Stimulated activated CD4-positive, alpha-beta T cell treated with anti-CD3 and anti-CD28 coated beads, TNF-alpha, amount 100 ng/mL, for 4 hours (primary cell): ENCODE results near the gene LMX1B.
"Not testable (repeated sequence)": the region's sequence is repeated elsewhere in the genome, so short reads cannot be mapped to it uniquely, and the experiment has no call there.

Source experiments
- DNase-seq, 3 experiments: peaks; one replicate each; pipeline ENCODE4 v3.0.0-alpha.2; 2020; ENCODE audit warnings: low read depth in 3 of 3

The LMX1B gene

DNA sequence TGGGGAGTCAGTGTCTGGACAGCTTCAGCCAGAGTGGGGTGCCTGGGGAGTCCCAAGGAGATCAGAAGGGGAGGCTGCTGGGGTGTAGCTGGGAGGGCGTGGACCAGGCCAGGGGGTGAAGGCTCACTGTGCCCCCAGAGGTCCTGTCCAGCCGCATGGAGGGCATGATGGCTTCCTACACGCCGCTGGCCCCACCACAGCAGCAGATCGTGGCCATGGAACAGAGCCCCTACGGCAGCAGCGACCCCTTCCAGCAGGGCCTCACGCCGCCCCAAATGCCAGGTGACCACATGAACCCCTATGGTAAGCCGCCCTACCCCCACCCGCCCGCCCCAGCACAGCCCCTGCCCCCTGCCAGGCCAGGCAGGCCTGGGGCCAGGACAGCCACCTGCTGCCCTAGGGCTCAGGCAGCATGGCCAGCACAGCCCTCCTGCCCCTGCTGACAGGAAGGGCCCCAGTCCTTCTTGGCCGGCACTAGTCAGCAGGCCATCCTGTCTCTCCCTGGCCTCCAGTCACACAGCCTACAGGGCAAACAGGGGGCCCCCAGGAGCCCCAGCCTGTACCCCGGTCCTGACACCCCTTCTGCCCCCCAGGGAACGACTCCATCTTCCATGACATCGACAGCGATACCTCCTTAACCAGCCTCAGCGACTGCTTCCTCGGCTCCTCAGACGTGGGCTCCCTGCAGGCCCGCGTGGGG, 82.1 kb downstream of the LMX1B start:
- no peak for DNase-seq

DNA sequence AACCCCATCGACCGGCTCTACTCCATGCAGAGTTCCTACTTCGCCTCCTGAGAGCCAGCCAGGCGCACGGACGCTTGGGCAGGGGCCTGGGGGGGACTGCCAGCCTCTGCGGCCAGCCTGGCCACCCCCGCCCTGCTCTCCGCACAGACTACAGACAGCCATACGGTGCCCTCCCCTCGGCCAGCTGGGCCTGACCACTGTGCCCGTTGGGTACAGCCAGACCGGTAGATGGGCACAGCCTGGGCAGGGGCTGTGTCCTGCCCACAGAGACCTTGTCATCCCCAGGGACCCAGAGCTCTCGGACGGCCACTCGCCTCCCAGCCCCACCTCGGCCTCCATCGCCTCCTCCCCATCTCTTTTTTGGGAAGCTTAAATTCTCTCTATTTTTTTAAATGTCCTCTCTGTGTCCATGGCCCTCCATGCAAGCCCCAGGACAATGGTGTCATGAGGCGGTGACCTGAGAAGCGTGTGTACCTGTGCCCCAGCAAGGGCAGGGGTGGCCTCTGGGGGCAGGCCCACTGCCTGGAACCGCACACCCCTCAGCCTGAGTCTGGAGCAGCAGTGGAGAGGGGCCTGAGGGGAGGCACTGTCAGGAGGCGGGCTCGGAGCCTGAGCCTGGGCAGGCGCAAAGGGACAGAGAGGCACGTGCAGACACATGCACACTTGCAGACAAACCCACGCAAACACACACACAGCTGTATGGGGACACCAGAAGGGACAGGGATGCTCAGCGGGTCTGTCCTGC, 82.8 kb downstream of the LMX1B start:
- no peak for DNase-seq

GRCh38 chr9:126697330-126697729, 83.6 kb downstream of the LMX1B start:
- no peak for DNase-seq

DNA sequence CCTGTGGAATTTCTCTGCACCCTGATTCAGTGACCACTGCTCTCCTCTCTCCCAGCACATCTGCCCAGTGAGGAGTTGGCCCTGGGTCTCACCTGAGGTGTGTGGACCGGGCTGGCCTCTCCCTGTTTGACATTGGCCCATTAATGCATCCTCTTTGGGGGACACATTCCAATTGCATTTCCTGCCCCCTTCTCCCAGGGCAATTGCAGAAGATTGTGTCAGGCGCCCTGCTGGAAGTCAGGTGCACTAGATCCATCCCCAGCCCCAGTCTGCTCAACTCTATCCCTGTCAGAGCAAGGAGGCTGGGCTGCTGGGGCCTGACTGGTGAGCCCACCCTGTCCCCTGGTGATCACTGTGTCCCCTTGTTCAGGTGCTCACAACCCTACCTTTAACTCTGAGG, 84.5 kb downstream of the LMX1B start:
- DNase-seq = no peak

- no peak for DNase-seq
These were observed 85.0 kb downstream of the LMX1B start for GRCh38 chr9:126698756-126699155.

GRCh38 chr9:126699401-126699881, 85.7 kb downstream of the LMX1B start:
- DNase-seq = no peak

GRCh38 chr9:126700296-126700695, 86.6 kb downstream of the LMX1B start:
- no peak for DNase-seq

DNA sequence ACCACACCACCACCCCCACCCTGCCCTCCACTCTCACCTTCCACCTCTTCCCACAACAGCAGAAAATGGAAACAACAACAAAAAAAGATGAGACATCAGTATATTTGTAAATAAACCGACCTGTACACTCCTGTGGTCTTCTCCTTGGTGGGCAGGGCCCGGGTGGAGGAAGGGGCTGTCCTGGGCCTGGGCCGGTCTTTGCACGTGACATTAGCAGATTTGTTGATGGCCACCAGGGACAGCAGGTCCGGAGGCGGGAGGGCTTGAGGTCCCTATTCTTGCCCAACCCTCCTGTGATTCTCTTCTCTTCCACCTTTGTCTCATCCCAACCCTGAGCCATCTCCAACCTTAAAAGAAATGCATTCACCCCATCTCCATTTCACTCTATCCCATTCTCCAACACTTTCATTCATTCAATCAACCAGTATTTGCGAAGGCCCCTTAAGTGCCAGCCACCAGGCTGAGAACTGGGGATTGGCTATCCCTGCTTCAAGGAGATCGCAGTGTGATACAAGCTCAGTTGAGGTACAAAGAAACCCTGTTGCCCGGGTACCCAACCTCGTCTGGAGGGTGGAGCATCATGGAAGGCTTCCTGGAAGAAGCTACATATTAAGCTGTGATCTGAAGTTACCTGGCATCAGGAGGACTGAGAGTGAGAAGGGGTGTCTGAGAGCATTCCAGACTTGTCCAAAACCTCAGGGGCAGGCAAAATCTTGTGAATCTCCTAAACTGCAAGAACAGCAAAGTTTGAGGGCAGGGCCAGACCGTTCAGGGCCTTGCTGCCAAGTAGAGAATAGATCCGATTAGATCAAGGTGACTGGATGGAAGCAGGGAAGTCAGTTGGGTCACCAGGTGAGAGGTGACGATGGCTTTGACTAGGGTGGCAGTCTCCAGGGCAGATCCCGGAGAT, 87.4 kb downstream of the LMX1B start:
- DNase-seq = no peak

DNA sequence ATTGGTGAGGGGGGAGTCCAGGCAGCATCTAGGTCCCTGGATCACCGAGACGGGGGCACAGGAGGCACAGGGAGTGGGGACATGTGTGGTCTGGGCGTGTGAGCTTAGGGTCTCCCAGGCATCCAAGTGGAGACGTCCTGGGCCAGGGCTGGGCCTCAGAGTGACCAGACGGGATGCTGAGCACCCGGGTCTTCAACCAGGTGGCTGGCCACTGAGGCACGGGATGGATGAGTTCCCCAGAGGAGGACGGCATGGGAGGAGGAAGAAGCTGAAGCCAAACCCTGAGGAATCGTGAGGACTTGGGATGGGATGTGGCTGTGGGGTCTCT, 88.0 kb downstream of the LMX1B start:
- no peak for DNase-seq

- no peak for DNase-seq
These were observed 88.6 kb downstream of the LMX1B start for GRCh38 chr9:126702151-126703001.

- DNase-seq = no peak
These were observed 89.5 kb downstream of the LMX1B start for GRCh38 chr9:126703002-126703865.

GRCh38 chr9:126703866-126704156, 90.1 kb downstream of the LMX1B start:
- DNase-seq = no peak

GRCh38 chr9:126704157-126704891, 90.6 kb downstream of the LMX1B start:
- peak in 1 of 3 experiments; percentile 50 for DNase-seq

DNA sequence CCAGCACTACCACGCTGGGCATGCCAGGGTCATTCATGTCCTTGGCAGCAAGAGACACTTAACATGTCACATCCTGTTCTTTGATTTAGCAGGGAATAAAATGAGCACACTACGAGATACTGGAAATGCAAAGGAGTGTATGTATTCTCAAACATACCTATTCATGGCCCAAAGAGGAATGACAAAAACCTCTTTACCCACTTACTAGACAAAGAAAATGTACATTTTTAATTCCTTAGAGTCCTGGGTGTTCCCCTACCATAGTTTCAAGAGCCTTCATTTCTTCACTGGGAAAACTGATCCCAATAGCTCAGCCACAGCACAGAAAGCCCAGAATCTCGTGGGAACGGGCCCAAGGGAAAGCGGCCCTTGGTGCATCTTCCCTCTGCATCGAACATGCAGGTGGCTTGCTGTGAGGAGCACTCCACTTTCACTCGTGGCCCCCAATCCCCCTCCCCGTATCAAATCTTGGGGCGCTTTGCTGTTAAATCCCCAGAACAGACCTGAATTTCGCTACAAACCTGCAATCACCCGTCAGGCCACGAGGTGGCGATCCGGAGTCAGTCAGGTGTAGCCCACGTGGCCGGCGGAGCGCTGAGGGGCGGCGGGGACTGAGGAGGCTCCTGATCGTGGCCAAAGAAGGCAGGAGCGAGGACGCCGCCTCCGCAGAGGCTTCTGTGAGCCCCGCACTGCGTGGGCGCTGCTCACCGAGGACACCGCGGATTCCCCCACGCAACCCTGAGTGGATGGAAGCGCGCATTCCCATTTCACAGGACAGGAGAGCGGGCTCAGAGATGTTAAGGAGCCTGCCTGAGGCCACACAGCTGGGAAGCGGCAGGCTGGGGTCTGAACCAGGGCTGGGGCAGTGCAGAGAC, 91.4 kb downstream of the LMX1B start:
- DNase-seq = peak; percentile 73 to 76 (median 76)

DNA sequence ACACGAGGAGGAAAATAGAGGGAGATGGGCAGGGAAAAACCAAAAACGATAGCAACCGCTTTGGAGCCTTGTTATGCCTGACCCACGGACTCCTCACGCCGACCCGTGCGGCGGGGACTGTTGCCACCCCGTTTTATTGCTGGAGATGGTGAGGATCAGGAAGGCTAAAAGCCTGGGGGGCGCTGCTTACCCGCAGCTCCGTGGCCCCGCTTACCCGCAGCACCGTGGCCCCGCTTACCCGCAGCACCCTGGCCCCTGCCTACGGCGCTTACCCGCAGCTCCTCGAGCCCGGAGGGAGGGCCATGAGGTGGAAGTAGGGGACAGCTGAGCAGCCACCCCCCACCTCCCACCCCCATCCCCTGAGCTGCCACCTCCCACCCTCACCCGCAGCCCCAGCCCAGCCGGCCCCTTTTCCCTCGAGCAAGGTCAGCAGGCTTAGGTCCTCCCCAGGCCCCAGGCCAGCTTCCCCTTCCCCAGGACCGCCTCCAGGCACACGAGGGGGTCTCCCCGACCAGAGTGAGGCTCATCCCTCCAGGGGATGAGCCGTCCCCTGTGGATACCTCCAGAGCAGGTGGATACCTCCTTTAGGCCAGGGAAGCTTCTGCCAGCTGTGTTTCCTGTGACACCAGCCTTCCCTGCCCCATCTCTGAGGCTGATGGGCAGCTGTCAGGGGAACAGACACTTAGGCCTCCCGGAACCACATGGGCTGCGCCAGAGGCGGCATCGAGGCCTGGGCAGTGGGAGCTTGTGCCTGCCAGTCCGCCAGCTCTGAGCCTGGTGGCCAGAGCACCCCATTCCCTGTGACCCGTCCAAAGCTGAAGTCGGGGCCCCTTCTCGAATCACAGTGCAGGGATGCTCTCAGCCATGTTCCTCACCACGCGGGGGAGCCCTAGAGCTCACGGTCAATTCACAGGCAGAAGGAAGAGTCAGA, 92.3 kb downstream of the LMX1B start:
- DNase-seq = peak; percentile 56 to 63 (median 59)

DNA sequence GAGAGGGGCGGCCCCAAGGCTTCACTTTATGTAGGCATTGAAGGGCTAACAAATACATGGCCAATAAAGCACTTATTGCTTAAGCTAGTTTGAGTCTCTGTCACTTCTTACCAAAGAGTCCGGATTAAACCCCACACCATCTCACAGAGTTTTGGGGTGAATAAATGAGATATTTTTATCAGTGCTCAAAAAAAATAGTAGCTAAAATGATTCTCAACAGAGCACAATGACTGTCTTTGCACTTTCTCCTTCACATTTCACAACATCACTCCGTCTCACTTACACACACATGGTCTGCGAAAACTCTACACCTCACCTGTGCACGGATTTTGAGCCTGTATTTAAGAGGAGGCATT, 92.9 kb downstream of the LMX1B start:
- DNase-seq = no peak

- no peak for DNase-seq
These were observed 93.4 kb downstream of the LMX1B start for GRCh38 chr9:126707083-126707482.

GRCh38 chr9:126707712-126708111, 94.0 kb downstream of the LMX1B start:
- DNase-seq = not testable (repeated sequence)
